IMR-90 (cell line): Measurements from ENCODE around the gene ZBTB32.

Experiments used
- CTCF ChIP-seq: conservative IDR thresholded peaks from 2 replicates; pipeline ENCODE4 v1.5.1; 2012; ENCODE audit warnings: mild to moderate bottlenecking, low read depth, low read length, improper control_type of control experiment
- FOS ChIP-seq: fragments of 150-350 bp; IDR thresholded peaks from 2 replicates; pipeline ENCODE4 v1.6.1; 2016; ENCODE audit warnings: low read depth, low read length
- MAFK ChIP-seq: IDR thresholded peaks from 2 replicates; pipeline ENCODE4 v1.6.1; 2012; ENCODE audit warnings: low read depth, low read length, improper control_type of control experiment
- POLR2A ChIP-seq: IDR thresholded peaks from 2 replicates; pipeline ENCODE4 v1.6.1; 2012; ENCODE audit warnings: mild to moderate bottlenecking, low read depth, low read length
- RAD21 ChIP-seq: IDR thresholded peaks from 2 replicates; pipeline ENCODE4 v1.6.1; 2012; ENCODE audit warnings: low read length, improper control_type of control experiment
- RFX5 ChIP-seq: IDR thresholded peaks from 2 replicates; pipeline ENCODE4 v1.8.0; 2012; ENCODE audit warnings: low read depth, mild to moderate bottlenecking, low read length, moderate library complexity
- SMC3 ChIP-seq: fragments of 150-350 bp; IDR thresholded peaks from 2 replicates; pipeline ENCODE4 v1.6.1; 2016; ENCODE audit warnings: low read depth, mild to moderate bottlenecking, antibody characterized with exemption, low read length, moderate library complexity

DNA sequence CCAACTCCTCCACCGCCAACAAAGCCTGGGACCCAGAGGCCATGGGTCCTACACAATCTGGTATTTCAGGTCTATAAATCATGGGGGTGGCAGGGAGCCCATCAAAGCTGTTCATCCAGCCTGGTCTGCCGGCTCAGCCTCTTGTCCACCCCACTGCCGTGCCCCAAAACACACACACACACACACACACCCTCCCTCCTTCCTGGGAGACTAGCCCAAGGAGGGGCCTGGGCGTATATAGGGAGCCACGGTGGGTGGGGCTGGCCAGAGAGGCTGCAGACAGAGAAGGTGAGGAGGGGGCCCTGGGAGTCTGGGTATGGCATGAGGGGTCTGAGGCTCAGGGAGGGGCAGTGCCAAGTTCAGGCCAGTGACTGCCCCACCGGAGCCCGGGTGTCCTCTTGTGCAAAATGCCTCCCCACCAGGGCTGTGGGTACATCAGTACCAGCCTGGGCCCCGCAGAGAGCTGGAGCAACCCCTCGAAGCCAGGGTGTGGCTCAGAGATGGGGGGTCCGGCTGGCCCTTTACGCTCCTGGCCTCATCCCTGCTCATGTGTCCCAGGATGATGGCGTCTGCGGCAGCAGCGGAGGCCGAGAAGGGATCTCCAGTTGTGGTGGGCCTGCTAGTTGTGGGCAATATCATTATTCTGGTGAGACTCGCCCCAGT, 38.0 kb upstream of the ZBTB32 start, which contains the start of gene UPK1A:
- TF ChIP-seq CTCF (no peak), POLR2A (no peak), RAD21 (no peak), MAFK (no peak), SMC3 (no peak), FOS (no peak), RFX5 (no peak)
